Measurements from ENCODE around the gene PTBP1. TPM values are rescaled to one million over a fixed set of nuclear protein-coding genes. Genes with fewer than 3 reads are reported as not detected.
"Not testable (repeated sequence)": the region's sequence is repeated elsewhere in the genome, so short reads cannot be mapped to it uniquely, and the experiment has no call there.

Gene PTBP1
- total RNA-seq, 1 donor from 2014 or later = 496 TPM

GRCh38 chr19:852136-853013 is 55.1 kb downstream of the PTBP1 start, which contains the start of gene ELANE:
ELANE (plus strand) TSS chr19:852303; CDS start chr19:852329, 26 bp downstream.
- peak; percentile 68 for DNase-seq (ENCODE audit: extremely low spot score, unreplicated experiment)
- H3K27ac Mint-ChIP-seq = no peak within 1 kb of the TSS
- H3K4me1 Mint-ChIP-seq (ENCODE audit: unreplicated experiment) = no peaks in the 10 kb centered on the region
- H3K9me3 Mint-ChIP-seq = no peaks in the 10 kb centered on the region
- no peak for TF ChIP-seq CTCF (conservative IDR thresholded peaks at IDR 0.05)
- no peaks in the 10 kb centered on the region for H3K36me3 Mint-ChIP-seq
- no peak within 1 kb of the TSS for H3K4me3 Mint-ChIP-seq
- peaks cover 4% of the 10 kb centered on the region for H3K27me3 Mint-ChIP-seq

GRCh38 chr19:853014-853585 is 55.8 kb downstream of the PTBP1 start:
- Mint-ChIP-seq H3K36me3 (no peaks in the 10 kb centered on the region), H3K4me3 (no peak overlapping the region)
- DNase-seq (ENCODE audit: extremely low spot score, unreplicated experiment) = peak; percentile 68

DNA sequence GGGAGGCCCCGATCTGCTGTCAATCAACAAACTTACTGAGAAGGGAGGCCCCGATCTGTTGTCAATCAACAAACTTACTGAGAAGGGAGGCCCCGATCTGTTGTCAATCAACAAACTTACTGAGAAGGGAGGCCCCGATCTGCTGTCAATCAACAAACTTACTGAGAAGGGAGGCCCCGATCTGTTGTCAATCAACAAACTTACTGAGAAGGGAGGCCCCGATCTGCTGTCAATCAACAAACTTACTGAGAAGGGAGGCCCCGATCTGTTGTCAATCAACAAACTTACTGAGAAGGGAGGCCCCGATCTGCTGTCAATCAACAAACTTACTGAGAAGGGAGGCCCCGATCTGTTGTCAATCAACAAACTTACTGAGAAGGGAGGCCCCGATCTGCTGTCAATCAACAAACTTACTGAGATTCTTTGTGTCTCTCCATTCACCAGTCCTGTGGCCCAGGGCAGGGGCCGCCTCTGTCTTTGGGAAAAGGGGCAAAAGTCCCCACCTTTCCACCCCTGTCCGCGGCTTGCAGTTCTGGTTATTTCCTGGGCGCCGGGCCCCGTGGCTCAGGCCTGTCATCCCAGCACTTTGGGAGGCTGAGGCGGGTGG is 56.5 kb downstream of the PTBP1 start:
- H3K27ac Mint-ChIP-seq; H3K4me3 Mint-ChIP-seq; H3K4me1 Mint-ChIP-seq (ENCODE audit: unreplicated experiment); H3K27me3 Mint-ChIP-seq; H3K9me3 Mint-ChIP-seq; H3K36me3 Mint-ChIP-seq; DNase-seq (ENCODE audit: extremely low spot score, unreplicated experiment): not testable (repeated sequence)

More at GRCh38 chr19:853014-853585, 55.8 kb downstream of the PTBP1 start:
- Mint-ChIP-seq H3K27me3 (peaks cover 2% of the 10 kb centered on the region), H3K27ac (no peak overlapping the region), H3K4me1 (ENCODE audit: unreplicated experiment) (no peaks in the 10 kb centered on the region), H3K9me3 (no peaks in the 10 kb centered on the region)
- TF ChIP-seq CTCF (conservative IDR thresholded peaks at IDR 0.05) = no peak

GRCh38 chr19:854549-854948 is 57.3 kb downstream of the PTBP1 start:
- no peaks in the 10 kb centered on the region for H3K9me3 Mint-ChIP-seq
- TF ChIP-seq CTCF (conservative IDR thresholded peaks at IDR 0.05) = no peak
- H3K27me3 Mint-ChIP-seq = peaks cover 6% of the 10 kb centered on the region

DNA sequence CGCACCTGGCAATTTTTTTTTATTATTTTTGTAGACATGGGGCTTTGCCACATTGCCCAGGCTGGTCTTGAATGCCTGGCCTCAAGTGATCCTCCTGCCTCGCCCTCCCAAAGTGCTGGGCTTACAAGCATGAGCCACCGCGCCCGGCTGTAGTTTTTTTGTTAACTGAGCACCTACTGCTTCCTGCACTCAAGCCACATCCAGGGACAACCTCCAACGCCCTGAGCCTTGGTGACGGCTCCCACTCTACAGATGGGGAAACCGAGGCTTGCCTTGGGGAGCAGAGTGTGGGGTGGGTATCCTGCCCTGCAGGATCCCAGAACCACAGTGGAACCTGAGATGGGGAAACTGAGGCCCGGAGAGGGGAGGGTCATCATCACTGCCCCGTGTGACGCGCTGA is 57.9 kb downstream of the PTBP1 start:
- no peak for DNase-seq (ENCODE audit: extremely low spot score, unreplicated experiment)
- H3K27ac Mint-ChIP-seq = no peak overlapping the region
- H3K27me3 Mint-ChIP-seq = peaks cover 11% of the 10 kb centered on the region
- H3K4me3 Mint-ChIP-seq = no peak overlapping the region
- H3K36me3 Mint-ChIP-seq = no peaks in the 10 kb centered on the region
- H3K9me3 Mint-ChIP-seq = no peaks in the 10 kb centered on the region
- TF ChIP-seq CTCF (conservative IDR thresholded peaks at IDR 0.05) = no peak
- H3K4me1 Mint-ChIP-seq (ENCODE audit: unreplicated experiment) = no peaks in the 10 kb centered on the region

More at GRCh38 chr19:854549-854948, 57.3 kb downstream of the PTBP1 start:
- DNase-seq (ENCODE audit: extremely low spot score, unreplicated experiment) = no peak
- H3K27ac Mint-ChIP-seq = no peak overlapping the region
- H3K4me3 Mint-ChIP-seq = no peak overlapping the region
- H3K36me3 Mint-ChIP-seq = no peaks in the 10 kb centered on the region
- H3K4me1 Mint-ChIP-seq (ENCODE audit: unreplicated experiment) = no peaks in the 10 kb centered on the region

All from type B pancreatic cell (in vitro differentiated cells).